Activated CD4-positive, alpha-beta T cell treated with anti-CD3 and anti-CD28 coated beads, Interleukin-2, amount 50 U/mL, for 48 hours (primary cell): ENCODE results near the gene C17orf114.

Experiments used
- DNase-seq, 2 experiments: peaks; one replicate each; pipeline ENCODE4 v3.0.0-alpha.2; 2020

The C17orf114 gene

GRCh38 chr17:4822835-4823234 lies 20.7 kb upstream of the C17orf114 start:
- no peak for DNase-seq

GRCh38 chr17:4818276-4818675 lies 16.1 kb upstream of the C17orf114 start:
- no peak for DNase-seq

GRCh38 chr17:4816826-4817225 lies 14.7 kb upstream of the C17orf114 start:
- no peak for DNase-seq

GRCh38 chr17:4815043-4815675 lies 13.0 kb upstream of the C17orf114 start:
- no peak for DNase-seq

- no peak for DNase-seq
Observed at GRCh38 chr17:4812690-4813089, 10.6 kb upstream of the C17orf114 start.

GRCh38 chr17:4811471-4811870 lies 9.3 kb upstream of the C17orf114 start:
- no peak for DNase-seq

- DNase-seq, result no peak
Observed at GRCh38 chr17:4810696-4811290, 8.7 kb upstream of the C17orf114 start.

GRCh38 chr17:4808378-4808767 lies 6.2 kb upstream of the C17orf114 start:
- DNase-seq, result no peak

GRCh38 chr17:4807605-4808377 lies 5.7 kb upstream of the C17orf114 start:
- no peak for DNase-seq

GRCh38 chr17:4806777-4807604 lies 4.9 kb upstream of the C17orf114 start, which contains the start of gene PLD2:
Gene PLD2, plus strand, starts transcription at chr17:4807152. Its CDS starts 621 bp downstream, at chr17:4807773.
- DNase-seq, result peak; percentile 92

- DNase-seq, result no peak
Observed at GRCh38 chr17:4806456-4806776, 4.3 kb upstream of the C17orf114 start.

GRCh38 chr17:4800462-4801196 lies 1.5 kb downstream of the C17orf114 start:
- no peak for DNase-seq

GRCh38 chr17:4796552-4796920 lies 5.6 kb downstream of the C17orf114 start:
- DNase-seq, result peak; percentile 51 to 62

GRCh38 chr17:4795168-4795567 lies 7.0 kb downstream of the C17orf114 start:
- no peak for DNase-seq

GRCh38 chr17:4790705-4791088 lies 11.4 kb downstream of the C17orf114 start:
- DNase-seq, result no peak

- peak; percentile 82 to 84 for DNase-seq
Observed at GRCh38 chr17:4789951-4790704, 12.0 kb downstream of the C17orf114 start.

- DNase-seq, result no peak
Observed at GRCh38 chr17:4789701-4789950, 12.5 kb downstream of the C17orf114 start.

- DNase-seq, result no peak
Observed at GRCh38 chr17:4788807-4789700, 13.1 kb downstream of the C17orf114 start, which contains the start of gene GLTPD2. Gene GLTPD2, plus strand, starts transcription at chr17:4788964. Its CDS starts 48 bp downstream, at chr17:4789012.

- DNase-seq, result no peak
Observed at GRCh38 chr17:4788159-4788806, 13.8 kb downstream of the C17orf114 start.

GRCh38 chr17:4786516-4786915 lies 15.6 kb downstream of the C17orf114 start:
- no peak for DNase-seq
